Calu3 (cell line): Measurements from ENCODE around the gene DHODH. TPM values are rescaled to one million over a fixed set of nuclear protein-coding genes. Genes with fewer than 3 reads are reported as not detected.

Experiments used
- BruUV-seq: library from RNA; stranded (reverse); fragments of 400-500 nt; replicated peaks from 2 replicates; lab custom pipeline; 2021; lab: Mats Ljungman, UMichigan
- CTCF ChIA-PET: fragments of 300-600 bp; sonication (Branson Sonifier 250); formaldehyde crosslinking; loops from one replicate; lab custom pipeline; 2022; ENCODE audit warnings: antibody characterized with exemption; lab: Charles Lee
- DNase-seq: peaks from one replicate; pipeline ENCODE4 v3.0.0; 2022
- H3K27ac Mint-ChIP-seq: one replicate; pipeline ENCODE4 v1.8.0; 2022; ENCODE audit warnings: mixed read lengths; ENCODE audit not compliant: unreplicated experiment
- H3K27me3 Mint-ChIP-seq: one replicate; pipeline ENCODE4 v1.8.0; 2022; ENCODE audit warnings: mixed read lengths; ENCODE audit not compliant: unreplicated experiment
- H3K36me3 Mint-ChIP-seq: one replicate; pipeline ENCODE4 v1.8.0; 2022; ENCODE audit warnings: mild to moderate bottlenecking, moderate library complexity, mixed read lengths; ENCODE audit not compliant: insufficient read depth, unreplicated experiment
- H3K4me1 Mint-ChIP-seq: one replicate; pipeline ENCODE4 v1.8.0; 2022; ENCODE audit warnings: mild to moderate bottlenecking, low read depth, mixed read lengths; ENCODE audit not compliant: unreplicated experiment
- H3K4me3 Mint-ChIP-seq: one replicate; pipeline ENCODE4 v1.8.0; 2022; ENCODE audit warnings: mild to moderate bottlenecking, low read depth, moderate library complexity, mixed read lengths; ENCODE audit not compliant: unreplicated experiment
- H3K9me3 Mint-ChIP-seq: one replicate; pipeline ENCODE4 v1.8.0; 2022; ENCODE audit warnings: low read depth, mixed read lengths; ENCODE audit not compliant: unreplicated experiment
- CTCF ChIP-seq: fragments of 200-600 bp; IDR thresholded peaks from one replicate; pipeline ENCODE4 v1.8.0; 2022; ENCODE audit warnings: antibody characterized with exemption; ENCODE audit not compliant: unreplicated experiment
- intact Hi-C: fragments of 100-400 bp; cut with micrococcal nuclease; formaldehyde crosslinking; loops from one replicate; pipeline ENCODE4 v1.10.0; 2022; ENCODE audit not compliant: unreplicated experiment
- total RNA-seq: library from RNA; stranded (reverse); gene quantifications from 2 replicates; pipeline ENCODE4 v1.2.3, GENCODE V29; 2022

Gene DHODH
- total RNA-seq, 1 experiment from 2014 or later: 21.3 TPM

DNA sequence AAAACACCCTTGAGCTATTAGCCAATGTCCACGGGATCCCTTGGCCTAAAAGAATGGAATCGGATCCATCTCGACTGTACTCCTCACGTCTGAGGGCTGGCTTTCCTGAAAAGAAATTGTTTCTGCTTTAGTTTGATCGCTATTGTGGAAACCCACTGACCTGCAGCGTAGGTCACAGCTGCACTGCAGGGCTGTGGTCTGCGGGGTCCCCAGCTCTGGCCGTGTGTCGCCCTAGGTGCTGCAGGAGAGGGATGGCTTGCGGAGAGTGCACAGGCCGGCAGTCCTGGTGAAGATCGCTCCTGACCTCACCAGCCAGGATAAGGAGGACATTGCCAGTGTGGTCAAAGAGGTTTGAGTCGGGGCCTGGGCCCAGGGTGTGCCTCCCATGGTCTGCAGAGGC lies 13.6 kb downstream of the DHODH start:
- Mint-ChIP-seq H3K9me3 (no peaks in the 10 kb centered on the region), H3K4me3 (no peak overlapping the region), H3K27ac (no peak overlapping the region), H3K4me1 (no peaks in the 10 kb centered on the region), H3K36me3 (peaks cover 26% of the 10 kb centered on the region), H3K27me3 (no peaks in the 10 kb centered on the region)
- DNase-seq: no peak
- intact Hi-C loops: no loop called here
- CTCF ChIA-PET: interaction anchor here (0.6 to 0.7 kb wide), 2 partner anchors 9 to 96 kb away, joined by 3 to 9 read pairs; no protein-coding TSS in a partner anchor
- BruUV-seq: no TSS peak
- TF ChIP-seq CTCF: no peak

- Mint-ChIP-seq H3K27me3 (no peaks in the 10 kb centered on the region), H3K27ac (no peak overlapping the region), H3K9me3 (no peaks in the 10 kb centered on the region), H3K4me1 (no peaks in the 10 kb centered on the region), H3K4me3 (no peak overlapping the region), H3K36me3 (peaks cover 26% of the 10 kb centered on the region)
- no TSS peak for BruUV-seq
- no peak for DNase-seq
- intact Hi-C loops: no loop called here
- no peak for TF ChIP-seq CTCF
- CTCF ChIA-PET: no interaction called here
Measured at GRCh38 chr16:72023962-72024361, 15.4 kb downstream of the DHODH start.

DNA sequence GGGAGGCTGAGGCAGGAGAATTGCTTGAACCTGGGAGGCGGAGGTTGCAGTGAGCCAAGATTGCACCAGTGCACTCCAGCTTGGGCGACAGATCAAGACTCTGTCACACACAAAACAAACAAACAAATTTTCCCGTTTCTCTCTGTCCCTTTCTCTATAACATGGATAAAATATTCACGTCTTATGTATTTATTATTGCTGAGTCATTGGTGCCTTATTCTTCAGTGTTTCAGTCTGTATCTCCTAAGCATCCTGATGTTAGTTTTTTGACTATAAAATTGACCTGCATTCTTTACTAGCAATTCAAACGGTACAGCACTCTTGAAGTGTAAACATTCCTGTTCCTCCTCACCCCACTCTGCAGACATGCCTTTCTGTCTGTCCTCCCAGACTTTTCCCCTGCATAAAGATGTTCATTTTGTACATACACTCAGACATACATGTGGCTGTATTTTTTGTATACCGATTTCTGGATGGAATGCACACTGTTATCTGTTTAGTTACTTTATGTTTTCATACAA lies 16.4 kb downstream of the DHODH start:
- no peak for DNase-seq
- no peak for TF ChIP-seq CTCF
- H3K27ac Mint-ChIP-seq: no peak overlapping the region
- intact Hi-C loops: no loop called here
- no TSS peak for BruUV-seq
- H3K4me3 Mint-ChIP-seq: no peak overlapping the region
- H3K4me1 Mint-ChIP-seq: no peaks in the 10 kb centered on the region
- CTCF ChIA-PET: no interaction called here
- H3K9me3 Mint-ChIP-seq: no peaks in the 10 kb centered on the region
- peaks cover 26% of the 10 kb centered on the region for H3K36me3 Mint-ChIP-seq
- no peaks in the 10 kb centered on the region for H3K27me3 Mint-ChIP-seq

- Mint-ChIP-seq H3K4me1 (no peaks in the 10 kb centered on the region), H3K9me3 (no peaks in the 10 kb centered on the region), H3K4me3 (no peak overlapping the region), H3K36me3 (peaks cover 26% of the 10 kb centered on the region), H3K27me3 (no peaks in the 10 kb centered on the region), H3K27ac (no peak overlapping the region)
- intact Hi-C loops: no loop called here
- BruUV-seq: no TSS peak
- no peak for DNase-seq
- TF ChIP-seq CTCF: no peak
- CTCF ChIA-PET: no interaction called here
Measured at GRCh38 chr16:72025404-72026114, 17.0 kb downstream of the DHODH start.
